ENCODE data around the gene DHRS7B. TPM values are rescaled to one million over a fixed set of nuclear protein-coding genes. Genes with fewer than 3 reads are reported as not detected.

Gene DHRS7B
- total RNA-seq, 4 donors from 2014 or later: 14.6 to 80.6 (median 47.7) TPM

DNA sequence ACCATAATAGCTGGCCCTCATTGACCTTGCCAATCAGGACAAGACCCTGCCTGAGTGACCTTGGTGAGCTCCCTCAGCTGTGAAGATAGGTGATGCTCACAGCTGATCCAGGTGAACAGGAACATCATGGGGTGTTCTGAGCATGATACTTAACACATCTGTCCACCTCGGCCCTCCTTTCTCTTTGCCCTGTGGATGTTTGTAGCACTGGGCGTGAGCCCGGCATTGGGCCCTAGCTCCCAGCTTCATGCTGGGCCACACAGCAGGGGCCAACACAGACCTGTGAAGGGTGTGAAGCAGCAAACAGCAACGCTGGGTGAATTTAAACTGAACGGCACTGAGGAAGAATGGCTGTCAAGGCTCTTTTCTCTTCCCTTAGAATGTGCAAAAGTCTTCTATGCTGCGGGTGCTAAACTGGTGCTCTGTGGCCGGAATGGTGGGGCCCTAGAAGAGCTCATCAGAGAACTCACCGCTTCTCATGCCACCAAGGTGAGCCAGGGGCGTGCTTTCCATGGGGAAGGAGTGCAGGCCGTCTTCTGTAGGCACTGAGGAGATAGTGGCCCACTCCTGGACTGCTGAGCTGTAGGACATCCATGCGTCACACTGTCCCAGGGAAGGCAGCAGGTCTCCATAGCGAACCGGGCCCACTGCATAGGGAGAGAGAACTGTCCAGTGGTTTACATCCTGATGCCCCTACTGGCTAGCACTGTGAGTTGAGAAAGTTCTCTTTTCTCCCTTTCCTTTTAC lies 51.3 kb downstream of the DHRS7B start:
- 58 to 90% methylated on average over 2 to 13 of the region's 13 CpGs for WGBS, 2 donors (ENCODE audit: low coverage in 1 of 2)
- in situ Hi-C loops (cut with MboI; ENCODE audit: low pct_ligation_motif_present in 1 of 4, low pct_unique_long_range_greater_than_20kb in 1 of 4, low sequenced_read_pairs in 3 of 4): no loop called here
- Histone ChIP-seq H3K4me1 (no peaks in the 10 kb centered on the region), H3K36me3 (no peaks in the 10 kb centered on the region), H3K27me3 (no peaks in the 10 kb centered on the region), H3K4me3 (no peak overlapping the region), H3K9me3 (no peaks in the 10 kb centered on the region), H3K27ac (no peak overlapping the region)
- TF ChIP-seq EP300 (IDR thresholded peaks at IDR 0.05; ENCODE audit: low read depth) (no peak), POLR2A (IDR thresholded peaks at IDR 0.05) (no peak)
- intact Hi-C loops (cut with DNase I; ENCODE audit: low total_unique reads): no loop called here
- DNase-seq: no peak

DNA sequence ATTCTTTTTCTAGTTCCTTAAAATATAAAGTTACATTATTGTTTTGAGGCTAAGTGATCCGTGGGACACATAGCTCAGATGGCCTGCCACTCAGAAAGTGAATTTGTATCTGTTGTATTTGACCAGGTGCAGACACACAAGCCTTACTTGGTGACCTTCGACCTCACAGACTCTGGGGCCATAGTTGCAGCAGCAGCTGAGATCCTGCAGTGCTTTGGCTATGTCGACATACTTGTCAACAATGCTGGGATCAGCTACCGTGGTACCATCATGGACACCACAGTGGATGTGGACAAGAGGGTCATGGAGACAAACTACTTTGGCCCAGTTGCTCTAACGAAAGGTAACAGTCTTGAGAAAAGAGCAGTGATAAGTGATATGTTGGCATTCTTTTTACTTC lies 56.7 kb downstream of the DHRS7B start:
- H3K4me1 ChIP-seq: no peaks in the 10 kb centered on the region
- H3K9me3 ChIP-seq: no peaks in the 10 kb centered on the region
- WGBS, 2 donors (ENCODE audit: low coverage in 1 of 2): 79 to 92% methylated on average over 2 to 5 of the region's 5 CpGs
- no peak for DNase-seq
- H3K27me3 ChIP-seq: no peaks in the 10 kb centered on the region
- H3K4me3 ChIP-seq: no peak overlapping the region
- peaks cover 0 to 17% (median 0%) of the 10 kb centered on the region in 4 donors for H3K36me3 ChIP-seq
- no peak overlapping the region for H3K27ac ChIP-seq
- in situ Hi-C loops (cut with MboI; ENCODE audit: low pct_ligation_motif_present in 1 of 4, low pct_unique_long_range_greater_than_20kb in 1 of 4, low sequenced_read_pairs in 3 of 4): no loop called here
- no peak for TF ChIP-seq EP300 (IDR thresholded peaks at IDR 0.05; ENCODE audit: low read depth)
- no peak for TF ChIP-seq POLR2A (IDR thresholded peaks at IDR 0.05)
- no peak for TF ChIP-seq POLR2AphosphoS5 (IDR thresholded peaks at IDR 0.05)
- TF ChIP-seq, protein P1, sequence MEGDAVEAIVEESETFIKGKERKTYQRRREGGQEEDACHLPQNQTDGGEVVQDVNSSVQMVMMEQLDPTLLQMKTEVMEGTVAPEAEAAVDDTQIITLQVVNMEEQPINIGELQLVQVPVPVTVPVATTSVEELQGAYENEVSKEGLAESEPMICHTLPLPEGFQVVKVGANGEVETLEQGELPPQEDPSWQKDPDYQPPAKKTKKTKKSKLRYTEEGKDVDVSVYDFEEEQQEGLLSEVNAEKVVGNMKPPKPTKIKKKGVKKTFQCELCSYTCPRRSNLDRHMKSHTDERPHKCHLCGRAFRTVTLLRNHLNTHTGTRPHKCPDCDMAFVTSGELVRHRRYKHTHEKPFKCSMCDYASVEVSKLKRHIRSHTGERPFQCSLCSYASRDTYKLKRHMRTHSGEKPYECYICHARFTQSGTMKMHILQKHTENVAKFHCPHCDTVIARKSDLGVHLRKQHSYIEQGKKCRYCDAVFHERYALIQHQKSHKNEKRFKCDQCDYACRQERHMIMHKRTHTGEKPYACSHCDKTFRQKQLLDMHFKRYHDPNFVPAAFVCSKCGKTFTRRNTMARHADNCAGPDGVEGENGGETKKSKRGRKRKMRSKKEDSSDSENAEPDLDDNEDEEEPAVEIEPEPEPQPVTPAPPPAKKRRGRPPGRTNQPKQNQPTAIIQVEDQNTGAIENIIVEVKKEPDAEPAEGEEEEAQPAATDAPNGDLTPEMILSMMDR (IDR thresholded peaks at IDR 0.05): no peak
- intact Hi-C loops (cut with DNase I; ENCODE audit: low total_unique reads): no loop called here

DNA sequence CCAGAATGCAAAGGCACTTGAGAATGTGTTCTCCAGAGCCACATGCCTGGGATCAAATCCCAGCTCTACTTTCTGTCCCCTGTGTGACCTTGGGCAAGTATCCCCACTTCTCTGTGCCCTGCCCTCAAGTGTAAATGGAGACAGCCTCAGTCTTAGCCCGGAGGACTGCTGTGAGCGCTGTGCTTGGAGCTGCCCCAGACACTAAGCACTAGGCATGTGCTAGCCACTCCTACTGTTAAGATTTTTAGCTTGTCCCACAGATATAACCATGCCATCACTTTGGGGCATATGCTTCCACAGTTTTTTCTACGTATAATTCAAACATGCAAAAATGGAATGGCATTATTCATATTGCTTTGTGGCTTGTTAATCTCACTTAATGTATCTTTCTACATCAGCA lies 57.8 kb downstream of the DHRS7B start:
- WGBS, 2 donors (ENCODE audit: low coverage in 1 of 2): 77 to 98% methylated on average over 2 to 3 of the region's 3 CpGs
- Histone ChIP-seq H3K27ac (no peak overlapping the region), H3K36me3 (peaks cover 0 to 17% (median 0%) of the 10 kb centered on the region in 4 donors), H3K27me3 (no peaks in the 10 kb centered on the region), H3K4me3 (no peak overlapping the region), H3K4me1 (no peaks in the 10 kb centered on the region), H3K9me3 (no peaks in the 10 kb centered on the region)
- TF ChIP-seq POLR2A (IDR thresholded peaks at IDR 0.05): no peak
- no peak for TF ChIP-seq EP300 (IDR thresholded peaks at IDR 0.05; ENCODE audit: low read depth)
- TF ChIP-seq, protein P1 (IDR thresholded peaks at IDR 0.05): no peak
- no peak for TF ChIP-seq POLR2AphosphoS5 (IDR thresholded peaks at IDR 0.05)
- no peak for DNase-seq
- in situ Hi-C loops (cut with MboI; ENCODE audit: low pct_ligation_motif_present in 1 of 4, low pct_unique_long_range_greater_than_20kb in 1 of 4, low sequenced_read_pairs in 3 of 4) (no loop called here), intact Hi-C loops (cut with DNase I; ENCODE audit: low total_unique reads) (no loop called here)

DNA sequence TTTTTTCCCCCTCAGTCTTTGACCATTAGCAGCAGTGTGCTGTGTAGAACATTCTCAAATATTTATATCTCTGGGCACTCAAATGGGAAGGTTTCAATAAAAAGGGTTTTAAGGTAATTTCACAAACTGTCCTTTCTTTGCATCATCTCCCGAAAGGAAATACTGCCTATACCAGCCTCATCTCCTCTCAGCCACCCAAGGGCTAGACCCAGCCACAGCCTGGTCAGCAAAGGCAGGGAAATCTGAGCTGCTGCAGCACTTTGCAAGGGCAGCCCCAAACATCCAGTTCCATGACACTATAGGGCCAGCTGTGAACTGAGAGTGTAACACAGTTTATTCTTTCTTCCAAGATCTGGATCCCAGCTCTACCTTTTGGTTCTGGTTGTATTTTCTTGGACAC lies 58.3 kb downstream of the DHRS7B start:
- Histone ChIP-seq H3K4me3 (no peak overlapping the region), H3K27me3 (no peaks in the 10 kb centered on the region), H3K27ac (no peak overlapping the region), H3K9me3 (no peaks in the 10 kb centered on the region), H3K4me1 (no peaks in the 10 kb centered on the region), H3K36me3 (peaks cover 0 to 17% (median 0%) of the 10 kb centered on the region in 4 donors)
- intact Hi-C loops (cut with DNase I; ENCODE audit: low total_unique reads): no loop called here
- in situ Hi-C loops (cut with MboI; ENCODE audit: low pct_ligation_motif_present in 1 of 4, low pct_unique_long_range_greater_than_20kb in 1 of 4, low sequenced_read_pairs in 3 of 4): no loop called here
- TF ChIP-seq, protein P1 (IDR thresholded peaks at IDR 0.05): no peak
- no peak for DNase-seq
- WGBS, 2 donors (ENCODE audit: low coverage in 1 of 2): 95 to 100% methylated on average over 1 of the region's 1 CpG

All from transverse colon (tissue), 4 donors.